GM18858 (cell line): Measurements from ENCODE around the gene UBR4.
"Not testable (repeated sequence)": the region's sequence is repeated elsewhere in the genome, so short reads cannot be mapped to it uniquely, and the experiment has no call there.

Source experiments
- ATAC-seq: cut with Tn5 transposase; IDR thresholded peaks from one replicate; pipeline ENCODE4 v1.9.1; 2021; ENCODE audit not compliant: unreplicated experiment

The UBR4 gene

GRCh38 chr1:19209990-19210771 is at the start of gene UBR4:
UBR4 (minus strand) TSS chr1:19210266; CDS start chr1:19210248, 18 bp downstream.
- peak; percentile 61 for ATAC-seq

GRCh38 chr1:19258353-19258752 is 48.3 kb upstream of the UBR4 start:
- no peak for ATAC-seq

GRCh38 chr1:19257178-19257914 is 47.3 kb upstream of the UBR4 start:
- ATAC-seq: no peak

GRCh38 chr1:19256301-19256700 is 46.2 kb upstream of the UBR4 start:
- ATAC-seq: not testable (repeated sequence)

GRCh38 chr1:19255288-19255687 is 45.2 kb upstream of the UBR4 start:
- no peak for ATAC-seq

- no peak for ATAC-seq
Observed at GRCh38 chr1:19254416-19254815, 44.4 kb upstream of the UBR4 start.

GRCh38 chr1:19251305-19252196 is 41.5 kb upstream of the UBR4 start, which contains the start of the genes EMC1 and MRTO4:
EMC1 (minus strand) TSS chr1:19251524; CDS start chr1:19251509, 15 bp downstream.
MRTO4 (plus strand) TSS chr1:19251805; CDS start chr1:19251836, 31 bp downstream.
- peak; percentile 67 for ATAC-seq

- no peak for ATAC-seq
Observed at GRCh38 chr1:19250629-19251304, 40.7 kb upstream of the UBR4 start.

GRCh38 chr1:19240673-19241538 is 30.8 kb upstream of the UBR4 start:
- no peak for ATAC-seq

- no peak for ATAC-seq
Observed at GRCh38 chr1:19239876-19240275, 29.8 kb upstream of the UBR4 start.

- ATAC-seq: no peak
Observed at GRCh38 chr1:19234224-19234623, 24.2 kb upstream of the UBR4 start.

- no peak for ATAC-seq
Observed at GRCh38 chr1:19232524-19232846, 22.4 kb upstream of the UBR4 start.

- ATAC-seq: not testable (repeated sequence)
Observed at GRCh38 chr1:19231736-19232523, 21.9 kb upstream of the UBR4 start.

- ATAC-seq: no peak
Observed at GRCh38 chr1:19229828-19230325, 19.8 kb upstream of the UBR4 start.

GRCh38 chr1:19229229-19229628 is 19.2 kb upstream of the UBR4 start:
- no peak for ATAC-seq

- no peak for ATAC-seq
Observed at GRCh38 chr1:19222979-19223824, 13.1 kb upstream of the UBR4 start.

- ATAC-seq: no peak
Observed at GRCh38 chr1:19222573-19222972, 12.5 kb upstream of the UBR4 start.

- no peak for ATAC-seq
Observed at GRCh38 chr1:19220991-19221390, 10.9 kb upstream of the UBR4 start.
